Measurements from ENCODE around the gene EEA1. TPM values are rescaled to one million over a fixed set of nuclear protein-coding genes. Genes with fewer than 3 reads are reported as not detected.

Gene EEA1
- total RNA-seq, 1 donor from 2014 or later = 11.6 TPM

DNA sequence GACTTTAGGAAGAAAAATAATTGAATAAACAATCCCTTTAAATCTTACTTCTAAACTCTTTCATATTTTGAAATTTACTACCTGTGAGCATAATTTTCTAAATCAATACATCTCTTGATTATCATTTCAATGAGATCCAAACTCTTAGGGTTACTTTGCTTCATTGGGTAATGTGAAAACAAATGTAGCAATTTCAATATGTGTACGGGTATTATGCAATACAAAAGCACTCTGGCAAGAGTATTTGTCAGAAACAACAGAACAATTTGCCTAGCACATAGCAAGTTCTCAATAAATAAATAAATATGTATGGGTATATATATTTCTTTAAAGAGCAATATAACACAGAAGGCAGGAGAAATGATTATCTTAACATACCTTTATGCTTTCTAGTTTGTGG is 149.2 kb downstream of the EEA1 start:
- no peak overlapping the region for H3K27ac ChIP-seq
- DNase-seq (ENCODE audit: low spot score) = no peak
- Mint-ChIP-seq H3K27ac (no peak overlapping the region), H3K27me3 (ENCODE audit: insufficient read depth, low read depth) (peaks cover 2% of the 10 kb centered on the region), H3K4me1 (no peaks in the 10 kb centered on the region), H3K4me3 (no peak overlapping the region), H3K9me3 (no peaks in the 10 kb centered on the region), H3K36me3 (peaks cover 3% of the 10 kb centered on the region)
- H3K36me3 ChIP-seq = no peaks in the 10 kb centered on the region
- H3K4me2 ChIP-seq = no peak overlapping the region
- no peak for TF ChIP-seq EZH2 (IDR thresholded peaks at IDR 0.05)
- no peak for TF ChIP-seq EZH2phosphoT487 (IDR thresholded peaks at IDR 0.05)
- no peaks in the 10 kb centered on the region for H4K20me1 ChIP-seq (ENCODE audit: low read depth)
- H3K4me1 ChIP-seq = no peaks in the 10 kb centered on the region
- no peaks in the 10 kb centered on the region for H3K79me2 ChIP-seq (ENCODE audit: low read depth)
- no peaks in the 10 kb centered on the region for H3K27me3 ChIP-seq
- H3K4me3 ChIP-seq = no peak overlapping the region
- no peak overlapping the region for H3K9ac ChIP-seq
- no peaks in the 10 kb centered on the region for H3K9me3 ChIP-seq (ENCODE audit: low read depth)
- H3F3A ChIP-seq (ENCODE audit: low read depth) = no peaks in the 10 kb centered on the region
- no peak overlapping the region for H2AFZ ChIP-seq (replicated peaks)

DNA sequence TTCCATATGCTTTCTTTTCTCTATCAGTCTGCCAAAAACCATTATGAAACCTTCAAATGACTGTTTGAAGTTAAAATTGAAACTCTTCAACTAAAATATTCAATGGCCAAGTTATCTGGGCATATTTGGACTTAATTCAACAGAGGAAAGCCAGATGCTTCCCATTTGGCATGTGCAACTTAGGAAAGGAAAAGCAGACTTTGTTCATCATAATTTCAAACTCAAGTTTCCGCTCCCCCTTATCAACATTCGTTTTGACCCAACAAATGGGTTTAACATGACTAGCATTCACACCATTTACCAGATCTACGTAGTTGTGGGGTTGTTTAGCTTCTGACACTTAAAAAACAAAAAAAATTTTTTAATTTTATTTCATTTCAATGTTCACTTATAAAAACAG is 150.6 kb downstream of the EEA1 start:
- peaks cover 3% of the 10 kb centered on the region for H3K36me3 Mint-ChIP-seq
- peaks cover 2% of the 10 kb centered on the region for H3K27me3 Mint-ChIP-seq (ENCODE audit: insufficient read depth, low read depth)
- DNase-seq (ENCODE audit: low spot score) = no peak
- Histone ChIP-seq H3K4me1 (no peaks in the 10 kb centered on the region), H4K20me1 (ENCODE audit: low read depth) (no peaks in the 10 kb centered on the region), H3F3A (ENCODE audit: low read depth) (no peaks in the 10 kb centered on the region), H3K9ac (no peak overlapping the region), H3K27me3 (no peaks in the 10 kb centered on the region), H3K36me3 (no peaks in the 10 kb centered on the region), H3K9me3 (ENCODE audit: low read depth) (no peaks in the 10 kb centered on the region), H3K79me2 (ENCODE audit: low read depth) (no peaks in the 10 kb centered on the region), H2AFZ (replicated peaks) (no peak overlapping the region), H3K27ac (no peak overlapping the region), H3K4me3 (no peak overlapping the region), H3K4me2 (no peak overlapping the region)
- no peak overlapping the region for H3K4me3 Mint-ChIP-seq
- no peaks in the 10 kb centered on the region for H3K4me1 Mint-ChIP-seq
- H3K9me3 Mint-ChIP-seq = no peaks in the 10 kb centered on the region
- H3K27ac Mint-ChIP-seq = no peak overlapping the region
- TF ChIP-seq CTCF (IDR thresholded peaks at IDR 0.05) (no peak), EZH2 (IDR thresholded peaks at IDR 0.05) (no peak), EZH2phosphoT487 (IDR thresholded peaks at IDR 0.05) (no peak)

DNA sequence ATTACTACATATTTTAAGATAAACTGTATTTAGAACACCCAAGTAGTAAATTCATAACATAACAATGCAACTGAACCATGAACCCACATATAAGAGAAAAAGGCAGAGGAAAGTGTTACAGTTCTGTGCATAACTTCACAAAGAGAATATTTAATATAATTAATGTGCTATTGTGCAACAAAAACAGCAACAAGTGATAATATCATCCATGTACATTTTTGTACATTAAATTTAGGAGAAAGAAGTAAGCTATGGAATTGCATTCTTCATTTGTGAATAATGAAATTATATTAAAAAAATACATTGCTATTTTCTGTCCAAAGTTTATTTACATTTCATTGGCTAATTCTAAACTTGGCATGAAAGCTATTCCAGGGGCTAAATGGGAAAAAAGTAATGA is 153.7 kb downstream of the EEA1 start:
- no peaks in the 10 kb centered on the region for H3K27me3 Mint-ChIP-seq (ENCODE audit: insufficient read depth, low read depth)
- peaks cover under 1% of the 10 kb centered on the region for H3K4me1 Mint-ChIP-seq
- H3K79me2 ChIP-seq (ENCODE audit: low read depth) = no peaks in the 10 kb centered on the region
- no peaks in the 10 kb centered on the region for H3F3A ChIP-seq (ENCODE audit: low read depth)
- no peak overlapping the region for H2AFZ ChIP-seq (replicated peaks)
- H3K36me3 Mint-ChIP-seq = peaks cover 3% of the 10 kb centered on the region
- H3K9me3 ChIP-seq (ENCODE audit: low read depth) = no peaks in the 10 kb centered on the region
- H3K4me2 ChIP-seq = no peak overlapping the region
- no peak overlapping the region for H3K4me3 ChIP-seq
- no peaks in the 10 kb centered on the region for H3K9me3 Mint-ChIP-seq
- no peaks in the 10 kb centered on the region for H3K27me3 ChIP-seq
- H3K9ac ChIP-seq = no peak overlapping the region
- no peaks in the 10 kb centered on the region for H4K20me1 ChIP-seq (ENCODE audit: low read depth)
- H3K4me1 ChIP-seq = no peaks in the 10 kb centered on the region
- DNase-seq (ENCODE audit: low spot score) = no peak
- no peak overlapping the region for H3K4me3 Mint-ChIP-seq
- H3K27ac ChIP-seq = no peak overlapping the region
- TF ChIP-seq CTCF (IDR thresholded peaks at IDR 0.05) = no peak
- no peak for TF ChIP-seq EZH2 (IDR thresholded peaks at IDR 0.05)
- TF ChIP-seq EZH2phosphoT487 (IDR thresholded peaks at IDR 0.05) = no peak
- H3K36me3 ChIP-seq = no peaks in the 10 kb centered on the region
- H3K27ac Mint-ChIP-seq = no peak overlapping the region

- no peaks in the 10 kb centered on the region for H3F3A ChIP-seq (ENCODE audit: low read depth)
- H3K36me3 Mint-ChIP-seq = no peaks in the 10 kb centered on the region
- no peaks in the 10 kb centered on the region for H3K9me3 ChIP-seq (ENCODE audit: low read depth)
- H3K27me3 Mint-ChIP-seq (ENCODE audit: insufficient read depth, low read depth) = no peaks in the 10 kb centered on the region
- H2AFZ ChIP-seq (replicated peaks) = no peak overlapping the region
- no peak overlapping the region for H3K4me3 ChIP-seq
- no peak overlapping the region for H3K27ac ChIP-seq
- H3K9ac ChIP-seq = no peak overlapping the region
- H3K4me1 Mint-ChIP-seq = peaks cover 17% of the 10 kb centered on the region
- H3K36me3 ChIP-seq = no peaks in the 10 kb centered on the region
- no peak for DNase-seq (ENCODE audit: low spot score)
- no peaks in the 10 kb centered on the region for H3K9me3 Mint-ChIP-seq
- H4K20me1 ChIP-seq (ENCODE audit: low read depth) = no peaks in the 10 kb centered on the region
- no peak for TF ChIP-seq CTCF (IDR thresholded peaks at IDR 0.05)
- TF ChIP-seq EZH2phosphoT487 (IDR thresholded peaks at IDR 0.05) = no peak
- TF ChIP-seq EZH2 (IDR thresholded peaks at IDR 0.05) = no peak
- H3K4me1 ChIP-seq = peaks cover 4% of the 10 kb centered on the region
- H3K27ac Mint-ChIP-seq = no peak overlapping the region
- no peak overlapping the region for H3K4me3 Mint-ChIP-seq
- no peaks in the 10 kb centered on the region for H3K27me3 ChIP-seq
- no peak overlapping the region for H3K4me2 ChIP-seq
- H3K79me2 ChIP-seq (ENCODE audit: low read depth) = no peaks in the 10 kb centered on the region
Measured at GRCh38 chr12:92771001-92771400, 158.1 kb downstream of the EEA1 start.

Measured in neural progenitor cell (in vitro differentiated cells).